Panc1 (cell line): Measurements from ENCODE around the gene CALML4. TPM values are rescaled to one million over a fixed set of nuclear protein-coding genes. Genes with fewer than 3 reads are reported as not detected.

ENCODE experiments used
- ATAC-seq: fragments of 200-7000 bp; cut with Tn5 transposase; 2 replicates; pipeline ENCODE4 v1.9.1; 2020; ENCODE audit warnings: mild to moderate bottlenecking, moderate library complexity
- BruUV-seq: library from RNA; stranded (reverse); fragments of 400-500 nt; replicated peaks from 2 replicates; lab custom pipeline; 2021; lab: Mats Ljungman, UMichigan
- CTCF ChIA-PET: fragments of 300-600 bp; sonication (Branson Sonifier 250); formaldehyde crosslinking; loops from one replicate; lab custom pipeline; 2022; ENCODE audit warnings: antibody characterized with exemption; lab: Charles Lee
- POLR2A ChIA-PET: fragments of 300-600 bp; sonication (Branson Sonifier 250); formaldehyde crosslinking; loops from one replicate; lab custom pipeline; 2022; ENCODE audit warnings: antibody characterized with exemption; lab: Charles Lee
- DNase-seq: peaks from one replicate; pipeline ENCODE4 v3.0.0-alpha.2; 2010; ENCODE audit warnings: low read depth, low spot score
- H3K27ac ChIP-seq: 2 replicates; pipeline ENCODE4 v1.5.1; 2011; ENCODE audit warnings: mild to moderate bottlenecking, low read length, inconsistent platforms
- H3K27me3 ChIP-seq: fragments of 200-500 bp; sonication (Bioruptor generic); 2 replicates; pipeline ENCODE4 v1.6.0; 2014; ENCODE audit warnings: low read length, inconsistent platforms; ENCODE audit not compliant: control insufficient read depth, insufficient read depth
- H3K36me3 ChIP-seq: fragments of 200-500 bp; sonication (Bioruptor generic); 2 replicates; pipeline ENCODE4 v1.5.1; 2014; ENCODE audit warnings: inconsistent platforms, mild to moderate bottlenecking, low read length, moderate library complexity; ENCODE audit not compliant: control insufficient read depth, insufficient read depth
- H3K4me1 ChIP-seq: 2 replicates; pipeline ENCODE4 v1.5.1; 2011; ENCODE audit warnings: inconsistent platforms, mild to moderate bottlenecking, low read length, moderate library complexity; ENCODE audit not compliant: control insufficient read depth, insufficient read depth
- H3K4me3 ChIP-seq, 2 experiments: 2 replicates each; pipeline ENCODE4 v1.5.1; 2011 to 2012; ENCODE audit warnings: low read depth in 2 of 2, low read length in 2 of 2, mild to moderate bottlenecking in 2 of 2, inconsistent platforms in 1 of 2, moderate library complexity in 1 of 2
- H3K9me3 ChIP-seq: fragments of 200-500 bp; sonication (Bioruptor generic); 2 replicates; pipeline ENCODE4 v1.5.1; 2014; ENCODE audit warnings: low read depth, mild to moderate bottlenecking, inconsistent platforms, low read length, moderate library complexity; ENCODE audit not compliant: control insufficient read depth, insufficient read depth
- CTCF ChIP-seq: fragments of 450-650 bp; IDR thresholded peaks from 2 replicates; pipeline ENCODE4 v1.5.1; 2017; ENCODE audit warnings: mild to moderate bottlenecking
- POLR2AphosphoS5 ChIP-seq: IDR thresholded peaks from 2 replicates; pipeline ENCODE4 v1.6.1; 2012; ENCODE audit warnings: mild to moderate bottlenecking, low read depth, low read length, moderate library complexity
- REST ChIP-seq, 2 experiments: IDR thresholded peaks; 2 replicates each; pipeline ENCODE4 v1.6.1; 2011 to 2012; ENCODE audit warnings: low read depth in 2 of 2, control low read depth in 1 of 2, low read length in 1 of 2, mild to moderate bottlenecking in 1 of 2, moderate library complexity in 1 of 2; ENCODE audit not compliant: insufficient read depth in 1 of 2
- SIN3A ChIP-seq: IDR thresholded peaks from 2 replicates; pipeline ENCODE4 v1.6.1; 2012; ENCODE audit warnings: low read depth, mild to moderate bottlenecking, low read length, moderate library complexity, borderline replicate concordance; ENCODE audit not compliant: insufficient read depth
- TCF7L2 ChIP-seq: IDR thresholded peaks from 2 replicates; pipeline ENCODE4 v1.6.1; 2011; ENCODE audit warnings: mild to moderate bottlenecking, low read depth, low read length, inconsistent platforms
- in situ Hi-C: cut with HindIII; loops from 2 replicates; pipeline ENCODE4 v1.10.0; 2016; ENCODE audit warnings: low sequenced_read_pairs, low pct_unique_long_range_greater_than_20kb
- intact Hi-C: fragments of 100-400 bp; cut with micrococcal nuclease; formaldehyde crosslinking; loops from one replicate; pipeline ENCODE4 v1.10.0; 2022; ENCODE audit not compliant: unreplicated experiment
- total RNA-seq: library from RNA; stranded (reverse); gene quantifications from one replicate; pipeline ENCODE4 v1.2.1, GENCODE V29; 2021; ENCODE audit not compliant: unreplicated experiment

The CALML4 gene
- total RNA-seq, 1 experiment from 2014 or later = 5.4 TPM

- intact Hi-C loops = no loop called here
- ATAC-seq (no peak), DNase-seq (no peak)
- POLR2A ChIA-PET = interaction anchor here (0.6 kb wide), 1 partner anchor 1201 kb away, joined by 4 read pairs; no protein-coding TSS in a partner anchor
- Histone ChIP-seq H3K27me3 (no peaks in the 10 kb centered on the region), H3K27ac (no peak overlapping the region), H3K36me3 (peaks cover 26% of the 10 kb centered on the region), H3K4me1 (no peaks in the 10 kb centered on the region), H3K9me3 (no peaks in the 10 kb centered on the region), H3K4me3 (no peak overlapping the region)
- CTCF ChIA-PET = interaction anchor here (0.6 kb wide), 1 partner anchor 308 kb away, joined by 3 read pairs; no protein-coding TSS in a partner anchor
- in situ Hi-C loops = no loop called here
- TF ChIP-seq REST (IDR thresholded peaks at IDR 0.05; ENCODE audit: insufficient read depth in 1 of 2, low read depth in 2 of 2, low read length in 1 of 2) (no peak), TCF7L2 (no peak), POLR2AphosphoS5 (no peak), CTCF (no peak), SIN3A (no peak)
- BruUV-seq = no TSS peak
These were observed 61.3 kb downstream of the CALML4 start for GRCh38 chr15:68143785-68144184.

- H3K36me3 ChIP-seq = peaks cover 26% of the 10 kb centered on the region
- DNase-seq (no peak), ATAC-seq (no peak)
- POLR2A ChIA-PET = no interaction called here
- no peak overlapping the region for H3K4me3 ChIP-seq
- CTCF ChIA-PET = no interaction called here
- H3K4me1 ChIP-seq = no peaks in the 10 kb centered on the region
- no peak for TF ChIP-seq POLR2AphosphoS5
- intact Hi-C loops (no loop called here), in situ Hi-C loops (no loop called here)
- H3K9me3 ChIP-seq = no peaks in the 10 kb centered on the region
- no peaks in the 10 kb centered on the region for H3K27me3 ChIP-seq
- H3K27ac ChIP-seq = no peak overlapping the region
- BruUV-seq = no TSS peak
These were observed 62.0 kb downstream of the CALML4 start for GRCh38 chr15:68143129-68143528.

Other genes starting within 250 kb of the CALML4 start
- 44.5 TPM for gene PIAS1, start 151.0 kb downstream of the CALML4 start, total RNA-seq
- 68.7 TPM for gene CLN6, start 24.4 kb upstream of the CALML4 start, total RNA-seq
- 34.8 TPM for gene FEM1B, start 72.4 kb upstream of the CALML4 start, total RNA-seq
- 0.28 TPM for gene ITGA11, start 226.8 kb upstream of the CALML4 start, total RNA-seq